Lower leg skin (tissue), 3 donors: ENCODE data around the gene ACAD10.

Experiments used
- POLR2A ChIP-seq, 2 donors: fragments of 450-650 bp; IDR thresholded peaks; one replicate each; pipeline ENCODE4 v1.6.1; 2016 to 2017; ENCODE audit warnings: antibody characterized with exemption in 2 of 2, mild to moderate bottlenecking in 1 of 2, moderate library complexity in 1 of 2
- TF ChIP-seq, protein P1 (sequence below), 3 donors: fragments of 450-650 bp; IDR thresholded peaks; one replicate each; pipeline ENCODE4 v1.5.1; 2016; ENCODE audit warnings: antibody characterized with exemption in 3 of 3, mild to moderate bottlenecking in 3 of 3, moderate library complexity in 2 of 3

DNA sequence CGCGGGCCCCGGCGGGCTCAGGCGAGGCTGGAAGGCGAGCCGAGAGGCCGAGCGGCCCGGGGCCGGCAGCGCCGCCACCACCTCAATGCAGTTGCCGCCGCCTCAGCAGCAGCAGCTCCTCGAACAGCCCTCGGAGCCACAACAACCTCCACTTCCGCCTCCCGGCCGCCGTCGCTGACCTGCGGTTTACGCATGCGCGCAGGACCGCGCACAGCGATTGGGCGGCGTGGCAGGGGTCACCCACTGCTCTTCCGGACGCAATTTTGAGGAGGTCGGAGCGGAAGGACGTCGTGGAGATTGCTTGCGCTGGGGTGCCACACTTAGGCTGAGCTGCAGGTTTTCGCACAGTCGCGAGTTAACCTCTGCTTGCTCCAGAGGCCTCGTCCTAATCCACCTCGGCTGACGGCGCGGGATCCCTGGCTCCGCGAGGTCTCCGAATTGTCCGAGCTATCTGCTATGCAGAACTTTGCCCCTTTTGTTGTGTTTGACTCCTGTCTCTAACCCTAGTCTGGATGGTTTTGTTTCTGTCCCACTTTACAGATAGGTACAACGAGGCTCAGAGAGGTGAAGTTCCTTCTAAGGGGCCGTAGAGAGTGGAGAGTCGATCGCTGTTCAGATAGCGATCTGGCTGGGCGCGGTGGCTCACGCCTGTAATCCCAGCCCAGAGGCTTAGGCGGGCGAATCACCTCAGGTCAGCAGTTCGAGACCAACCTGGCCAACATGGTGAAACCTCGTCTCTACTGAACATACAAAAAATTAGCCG lies at the start of gene ACAD10, which contains the start of gene BRAP:
- peak in 1 of 2 donors; percentile 27 for TF ChIP-seq POLR2A (IDR thresholded peaks at IDR 0.05)
- TF ChIP-seq, protein P1, sequence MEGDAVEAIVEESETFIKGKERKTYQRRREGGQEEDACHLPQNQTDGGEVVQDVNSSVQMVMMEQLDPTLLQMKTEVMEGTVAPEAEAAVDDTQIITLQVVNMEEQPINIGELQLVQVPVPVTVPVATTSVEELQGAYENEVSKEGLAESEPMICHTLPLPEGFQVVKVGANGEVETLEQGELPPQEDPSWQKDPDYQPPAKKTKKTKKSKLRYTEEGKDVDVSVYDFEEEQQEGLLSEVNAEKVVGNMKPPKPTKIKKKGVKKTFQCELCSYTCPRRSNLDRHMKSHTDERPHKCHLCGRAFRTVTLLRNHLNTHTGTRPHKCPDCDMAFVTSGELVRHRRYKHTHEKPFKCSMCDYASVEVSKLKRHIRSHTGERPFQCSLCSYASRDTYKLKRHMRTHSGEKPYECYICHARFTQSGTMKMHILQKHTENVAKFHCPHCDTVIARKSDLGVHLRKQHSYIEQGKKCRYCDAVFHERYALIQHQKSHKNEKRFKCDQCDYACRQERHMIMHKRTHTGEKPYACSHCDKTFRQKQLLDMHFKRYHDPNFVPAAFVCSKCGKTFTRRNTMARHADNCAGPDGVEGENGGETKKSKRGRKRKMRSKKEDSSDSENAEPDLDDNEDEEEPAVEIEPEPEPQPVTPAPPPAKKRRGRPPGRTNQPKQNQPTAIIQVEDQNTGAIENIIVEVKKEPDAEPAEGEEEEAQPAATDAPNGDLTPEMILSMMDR (IDR thresholded peaks at IDR 0.05), result no peak
